GM12801 (cell line): ENCODE results near the gene TNNT3.

Experiments
- CTCF ChIP-seq: IDR thresholded peaks from one replicate; pipeline ENCODE4 v1.5.1; 2011; ENCODE audit warnings: control low read depth; ENCODE audit not compliant: insufficient read length; ENCODE audit errors: extremely low read depth

TNNT3 gene

GRCh38 chr11:1915795-1916131, 3.7 kb upstream of the TNNT3 start:
- no peak for TF ChIP-seq CTCF

- no peak for TF ChIP-seq CTCF
Measured at GRCh38 chr11:1916132-1916985, 3.1 kb upstream of the TNNT3 start.

GRCh38 chr11:1916986-1917522, 2.4 kb upstream of the TNNT3 start:
- TF ChIP-seq CTCF, result no peak

- no peak for TF ChIP-seq CTCF
Measured at GRCh38 chr11:1917523-1918435, 1.7 kb upstream of the TNNT3 start.

GRCh38 chr11:1918436-1919315, 827 bp upstream of the TNNT3 start:
- TF ChIP-seq CTCF, result no peak

- no peak for TF ChIP-seq CTCF
Measured at GRCh38 chr11:1920128-1920908, 815 bp downstream of the TNNT3 start.
